ENCODE results near the gene GAP43.

The GAP43 gene

GRCh38 chr3:115758076-115758763 is 134.9 kb downstream of the GAP43 start:
- Histone ChIP-seq H3K36me3 (ENCODE audit: control insufficient read depth, low read length) (no peaks in the 10 kb centered on the region), H3K4me2 (ENCODE audit: low read length) (no peak overlapping the region), H3K27ac (ENCODE audit: low read depth, low read length) (no peak overlapping the region), H3K9me3 (ENCODE audit: control insufficient read depth, insufficient read depth, low read length) (no peaks in the 10 kb centered on the region), H3K4me3 (ENCODE audit: low read length) (no peak overlapping the region), H3K9me2 (replicated peaks; ENCODE audit: control insufficient read depth, low read length) (no peaks in the 10 kb centered on the region), H3K79me2 (ENCODE audit: control insufficient read depth, low read length) (no peaks in the 10 kb centered on the region), H3F3A (ENCODE audit: control insufficient read depth, insufficient read depth) (no peaks in the 10 kb centered on the region), H4K20me1 (ENCODE audit: control insufficient read depth, insufficient read depth, low read depth, low read length) (no peaks in the 10 kb centered on the region), H3K4me1 (ENCODE audit: control insufficient read depth, low read length) (no peaks in the 10 kb centered on the region), H3K27me3 (ENCODE audit: control insufficient read depth, low read length) (peaks cover 2% of the 10 kb centered on the region; the same call in 1 of the 2 replicates)
- TF ChIP-seq EZH2phosphoT487 (IDR thresholded peaks at IDR 0.05; ENCODE audit: borderline replicate concordance, low read length) (no peak), CTCF (IDR thresholded peaks at IDR 0.05; ENCODE audit: low read depth, low read length, poor library complexity, severe bottlenecking) (no peak)

GRCh38 chr3:115760716-115761115 is 137.4 kb downstream of the GAP43 start:
- no peak overlapping the region for H3K4me3 ChIP-seq (ENCODE audit: low read length)
- no peaks in the 10 kb centered on the region for H3K79me2 ChIP-seq (ENCODE audit: control insufficient read depth, low read length)
- no peak overlapping the region for H3K4me2 ChIP-seq (ENCODE audit: low read length)
- H3F3A ChIP-seq (ENCODE audit: control insufficient read depth, insufficient read depth), result no peaks in the 10 kb centered on the region
- no peaks in the 10 kb centered on the region for H3K36me3 ChIP-seq (ENCODE audit: control insufficient read depth, low read length)
- H3K9me2 ChIP-seq (replicated peaks; ENCODE audit: control insufficient read depth, low read length), result no peaks in the 10 kb centered on the region
- no peak for TF ChIP-seq EZH2phosphoT487 (IDR thresholded peaks at IDR 0.05; ENCODE audit: borderline replicate concordance, low read length)
- no peak for TF ChIP-seq CTCF (IDR thresholded peaks at IDR 0.05; ENCODE audit: low read depth, low read length, poor library complexity, severe bottlenecking)
- peaks cover 2% of the 10 kb centered on the region; the same call in 1 of the 2 replicates for H3K27me3 ChIP-seq (ENCODE audit: control insufficient read depth, low read length)
- H3K4me1 ChIP-seq (ENCODE audit: control insufficient read depth, low read length), result no peaks in the 10 kb centered on the region
- H3K9me3 ChIP-seq (ENCODE audit: control insufficient read depth, insufficient read depth, low read length), result no peaks in the 10 kb centered on the region
- H3K27ac ChIP-seq (ENCODE audit: low read depth, low read length), result no peak overlapping the region
- H4K20me1 ChIP-seq (ENCODE audit: control insufficient read depth, insufficient read depth, low read depth, low read length), result no peaks in the 10 kb centered on the region

GRCh38 chr3:115761927-115762305 is 138.6 kb downstream of the GAP43 start:
- no peaks in the 10 kb centered on the region for H3K9me2 ChIP-seq (replicated peaks; ENCODE audit: control insufficient read depth, low read length)
- no peaks in the 10 kb centered on the region for H3F3A ChIP-seq (ENCODE audit: control insufficient read depth, insufficient read depth)
- no peak overlapping the region for H3K27ac ChIP-seq (ENCODE audit: low read depth, low read length)
- H3K79me2 ChIP-seq (ENCODE audit: control insufficient read depth, low read length), result no peaks in the 10 kb centered on the region
- no peak overlapping the region for H3K4me3 ChIP-seq (ENCODE audit: low read length)
- no peaks in the 10 kb centered on the region for H4K20me1 ChIP-seq (ENCODE audit: control insufficient read depth, insufficient read depth, low read depth, low read length)
- peaks cover 5% of the 10 kb centered on the region for H3K27me3 ChIP-seq (ENCODE audit: control insufficient read depth, low read length)
- H3K4me1 ChIP-seq (ENCODE audit: control insufficient read depth, low read length), result no peaks in the 10 kb centered on the region
- H3K4me2 ChIP-seq (ENCODE audit: low read length), result no peak overlapping the region
- TF ChIP-seq CTCF (IDR thresholded peaks at IDR 0.05; ENCODE audit: low read depth, low read length, poor library complexity, severe bottlenecking) (no peak), EZH2phosphoT487 (IDR thresholded peaks at IDR 0.05; ENCODE audit: borderline replicate concordance, low read length) (no peak)
- H3K36me3 ChIP-seq (ENCODE audit: control insufficient read depth, low read length), result no peaks in the 10 kb centered on the region
- H3K9me3 ChIP-seq (ENCODE audit: control insufficient read depth, insufficient read depth, low read length), result no peaks in the 10 kb centered on the region
